ENCODE measurements around the gene GIPC2.
A peak's percentile ranks its signal among the peaks of the same experiment; 100 is the strongest.

GIPC2 gene

GRCh38 chr1:78044796-78045562, 787 bp upstream of the GIPC2 start:
- Histone ChIP-seq H3K4me2 (no peak overlapping the region), H3K9me3 (replicated peaks in 1 of 11) (peaks cover 12 to 22% (median 15%) of the 10 kb centered on the region in 11 experiments; a peak in 21 of 22 replicates), H3K4me3 (no peak overlapping the region), H3K4me1 (no peaks in the 10 kb centered on the region), H3K27me3 (no peaks in the 10 kb centered on the region), H3K36me3 (no peaks in the 10 kb centered on the region; a peak in 1 of 22 replicates), H3K9ac (no peak overlapping the region), H4K20me1 (no peaks in the 10 kb centered on the region), H3K27ac (no peak overlapping the region)
- TF ChIP-seq Cebpa-rat (IDR thresholded peaks at IDR 0.05): no peak

GRCh38 chr1:78045563-78045925, 222 bp upstream of the GIPC2 start:
- no peak overlapping the region for H3K27ac ChIP-seq
- no peak for TF ChIP-seq Cebpa-rat (IDR thresholded peaks at IDR 0.05)
- H3K36me3 ChIP-seq: no peaks in the 10 kb centered on the region; a peak in 1 of 22 replicates
- peaks cover 12 to 22% (median 15%) of the 10 kb centered on the region in 11 experiments; a peak in 21 of 22 replicates for H3K9me3 ChIP-seq (replicated peaks in 1 of 11)
- H3K4me1 ChIP-seq: no peaks in the 10 kb centered on the region
- no peaks in the 10 kb centered on the region for H3K27me3 ChIP-seq
- H3K9ac ChIP-seq: no peak overlapping the region
- H4K20me1 ChIP-seq: no peaks in the 10 kb centered on the region
- no peak overlapping the region for H3K4me2 ChIP-seq
- H3K4me3 ChIP-seq: no peak overlapping the region

GRCh38 chr1:78047106-78047505, 1.3 kb downstream of the GIPC2 start:
- Histone ChIP-seq H3K27me3 (no peaks in the 10 kb centered on the region), H3K36me3 (no peaks in the 10 kb centered on the region; a peak in 1 of 22 replicates), H4K20me1 (no peaks in the 10 kb centered on the region), H3K4me3 (no peak overlapping the region), H3K27ac (no peak overlapping the region), H3K9ac (no peak overlapping the region), H3K4me1 (peaks cover 0 to 9% (median 0%) of the 10 kb centered on the region in 10 experiments; a peak in 6 of 20 replicates), H3K9me3 (replicated peaks in 1 of 11) (peaks cover 12 to 22% (median 15%) of the 10 kb centered on the region in 11 experiments; a peak in 21 of 22 replicates), H3K4me2 (no peak overlapping the region)
- no peak for TF ChIP-seq Cebpa-rat (IDR thresholded peaks at IDR 0.05)

GRCh38 chr1:78047631-78048030, 1.9 kb downstream of the GIPC2 start:
- no peaks in the 10 kb centered on the region; a peak in 1 of 22 replicates for H3K36me3 ChIP-seq
- no peak overlapping the region for H3K4me2 ChIP-seq
- peaks cover 12 to 22% (median 15%) of the 10 kb centered on the region in 11 experiments; a peak in 21 of 22 replicates for H3K9me3 ChIP-seq (replicated peaks in 1 of 11)
- no peak overlapping the region for H3K4me3 ChIP-seq
- no peaks in the 10 kb centered on the region for H4K20me1 ChIP-seq
- peaks cover 0 to 14% (median 0%) of the 10 kb centered on the region in 10 experiments; a peak in 6 of 20 replicates for H3K4me1 ChIP-seq
- no peak for TF ChIP-seq Cebpa-rat (IDR thresholded peaks at IDR 0.05)
- H3K27ac ChIP-seq: no peak overlapping the region
- no peak overlapping the region for H3K9ac ChIP-seq
- no peaks in the 10 kb centered on the region for H3K27me3 ChIP-seq

- no peaks in the 10 kb centered on the region; a peak in 1 of 22 replicates for H3K36me3 ChIP-seq
- no peak for TF ChIP-seq Cebpa-rat (IDR thresholded peaks at IDR 0.05)
- no peak overlapping the region for H3K4me3 ChIP-seq
- H3K9me3 ChIP-seq (replicated peaks in 1 of 11): peaks cover 12 to 22% (median 15%) of the 10 kb centered on the region in 11 experiments; a peak in 21 of 22 replicates
- H3K4me2 ChIP-seq: no peak overlapping the region
- H3K9ac ChIP-seq: no peak overlapping the region
- no peaks in the 10 kb centered on the region for H4K20me1 ChIP-seq
- H3K27ac ChIP-seq: no peak overlapping the region
- peaks cover 0 to 23% (median 0%) of the 10 kb centered on the region in 10 experiments; a peak in 6 of 20 replicates for H3K4me1 ChIP-seq
- H3K27me3 ChIP-seq: no peaks in the 10 kb centered on the region
These were observed 2.7 kb downstream of the GIPC2 start for GRCh38 chr1:78048446-78048845.

- Histone ChIP-seq H3K4me3 (no peak overlapping the region), H3K27ac (no peak overlapping the region), H3K27me3 (no peaks in the 10 kb centered on the region), H3K36me3 (no peaks in the 10 kb centered on the region; a peak in 1 of 22 replicates), H3K4me1 (peaks cover 0 to 31% (median 0%) of the 10 kb centered on the region in 10 experiments; a peak in 6 of 20 replicates), H3K9me3 (replicated peaks in 1 of 11) (peaks cover 12 to 22% (median 15%) of the 10 kb centered on the region in 11 experiments; a peak in 21 of 22 replicates), H4K20me1 (no peaks in the 10 kb centered on the region), H3K9ac (no peak overlapping the region), H3K4me2 (no peak overlapping the region)
- no peak for TF ChIP-seq Cebpa-rat (IDR thresholded peaks at IDR 0.05)
These were observed 3.6 kb downstream of the GIPC2 start for GRCh38 chr1:78049396-78049795.

GRCh38 chr1:78051005-78051404, 5.2 kb downstream of the GIPC2 start:
- Histone ChIP-seq H4K20me1 (no peaks in the 10 kb centered on the region), H3K36me3 (no peaks in the 10 kb centered on the region; a peak in 1 of 22 replicates), H3K27me3 (no peaks in the 10 kb centered on the region), H3K27ac (no peak overlapping the region), H3K4me2 (no peak overlapping the region; a peak in 1 of 22 replicates), H3K9ac (no peak overlapping the region), H3K4me1 (peaks cover 0 to 31% (median 0%) of the 10 kb centered on the region in 10 experiments; a peak in 6 of 20 replicates), H3K9me3 (replicated peaks in 1 of 11) (peaks cover 4 to 9% (median 8%) of the 10 kb centered on the region in 11 experiments; a peak in 21 of 22 replicates), H3K4me3 (no peak overlapping the region)
- TF ChIP-seq Cebpa-rat (IDR thresholded peaks at IDR 0.05): no peak

- Histone ChIP-seq H3K9ac (no peak overlapping the region), H3K36me3 (no peaks in the 10 kb centered on the region), H3K9me3 (replicated peaks in 1 of 11) (no peaks in the 10 kb centered on the region; a peak in 1 of 22 replicates), H3K4me2 (peak overlapping the region in 3 of 11 experiments; percentile 60 to 84 (median 62); a peak in 6 of 22 replicates), H3K27ac (peak overlapping the region in 2 of 11 experiments; percentile 16 to 68; a peak in 2 of 22 replicates), H3K4me1 (peaks cover 0 to 31% (median 0%) of the 10 kb centered on the region in 10 experiments; a peak in 6 of 20 replicates), H3K27me3 (no peaks in the 10 kb centered on the region), H4K20me1 (no peaks in the 10 kb centered on the region), H3K4me3 (no peak overlapping the region)
- TF ChIP-seq Cebpa-rat (IDR thresholded peaks at IDR 0.05): no peak
These were observed 7.1 kb downstream of the GIPC2 start for GRCh38 chr1:78052685-78053405.

GRCh38 chr1:78053498-78053897, 7.7 kb downstream of the GIPC2 start:
- Histone ChIP-seq H3K36me3 (no peaks in the 10 kb centered on the region), H3K4me3 (no peak overlapping the region), H3K4me1 (peaks cover 0 to 31% (median 0%) of the 10 kb centered on the region in 10 experiments; a peak in 6 of 20 replicates), H3K4me2 (peak overlapping the region in 3 of 11 experiments; percentile 60 to 84 (median 62); a peak in 5 of 22 replicates), H4K20me1 (no peaks in the 10 kb centered on the region), H3K9ac (no peak overlapping the region), H3K27me3 (no peaks in the 10 kb centered on the region), H3K9me3 (replicated peaks in 1 of 11) (no peaks in the 10 kb centered on the region; a peak in 1 of 22 replicates), H3K27ac (peak overlapping the region in 2 of 11 experiments; percentile 16 to 44; a peak in 2 of 22 replicates)
- no peak for TF ChIP-seq Cebpa-rat (IDR thresholded peaks at IDR 0.05)
